ENCODE results near the gene DMAC2. TPM values are rescaled to one million over a fixed set of nuclear protein-coding genes. Genes with fewer than 3 reads are reported as not detected.
"Not testable (repeated sequence)": the region's sequence is repeated elsewhere in the genome, so short reads cannot be mapped to it uniquely, and the experiment has no call there.

DMAC2 gene
- total and polyA plus RNA-seq, 2 experiments from 2014 or later = 77.2 to 86.5 TPM

- not testable (repeated sequence) for H3K27ac ChIP-seq (ENCODE audit: low read depth); H3K79me2 ChIP-seq (replicated peaks; ENCODE audit: insufficient read depth); H3K4me3 ChIP-seq; H3K27me3 Mint-ChIP-seq (ENCODE audit: insufficient read depth, low read depth, poor library complexity); H4K20me1 ChIP-seq (replicated peaks; ENCODE audit: insufficient read depth); H3K9me2 ChIP-seq (ENCODE audit: insufficient read depth); H3K4me1 ChIP-seq (ENCODE audit: insufficient read depth); H3K27me3 ChIP-seq (ENCODE audit: insufficient read depth); H3K4me3 Mint-ChIP-seq; H3K9me3 Mint-ChIP-seq; ATAC-seq; H3K36me3 ChIP-seq (ENCODE audit: insufficient read depth); H3K27ac Mint-ChIP-seq; H2AFZ ChIP-seq; H3K4me2 ChIP-seq; H3F3A ChIP-seq (replicated peaks; ENCODE audit: low read depth); H3K4me1 Mint-ChIP-seq; DNase-seq (ENCODE audit: low spot score); H3K36me3 Mint-ChIP-seq (ENCODE audit: low read depth)
Measured at GRCh38 chr19:41408846-41409245, 30.9 kb downstream of the DMAC2 start.

- Histone ChIP-seq H3K9me2 (ENCODE audit: insufficient read depth) (no peaks in the 10 kb centered on the region), H3K79me2 (replicated peaks; ENCODE audit: insufficient read depth) (no peaks in the 10 kb centered on the region), H3K27me3 (ENCODE audit: insufficient read depth) (no peaks in the 10 kb centered on the region), H3F3A (replicated peaks; ENCODE audit: low read depth) (peaks cover 7% of the 10 kb centered on the region; the same call in 1 of the 2 replicates), H3K4me2 (no peak overlapping the region), H3K4me1 (ENCODE audit: insufficient read depth) (no peaks in the 10 kb centered on the region), H3K27ac (ENCODE audit: low read depth) (no peak overlapping the region), H3K36me3 (ENCODE audit: insufficient read depth) (no peaks in the 10 kb centered on the region), H4K20me1 (replicated peaks; ENCODE audit: insufficient read depth) (no peaks in the 10 kb centered on the region), H3K4me3 (no peak overlapping the region), H2AFZ (no peak overlapping the region)
- Mint-ChIP-seq H3K27ac (no peak overlapping the region), H3K4me1 (peaks cover 8% of the 10 kb centered on the region), H3K36me3 (ENCODE audit: low read depth) (no peaks in the 10 kb centered on the region; the same call in 2 of the 3 replicates), H3K4me3 (no peak overlapping the region), H3K9me3 (no peaks in the 10 kb centered on the region), H3K27me3 (ENCODE audit: insufficient read depth, low read depth, poor library complexity) (peaks cover 4% of the 10 kb centered on the region)
- TF ChIP-seq STAT1 (IDR thresholded peaks at IDR 0.05; ENCODE audit: unreplicated experiment) (no peak), ZNF331 (CRISPR knock-in tag; IDR thresholded peaks at IDR 0.05; ENCODE audit: low read depth) (no peak), CTCF (conservative IDR thresholded peaks at IDR 0.05; ENCODE audit: low read depth in 2 of 2) (peak; percentile 20 to 56; a peak in 2 of 4 replicates), ZNF114 (CRISPR knock-in tag; IDR thresholded peaks at IDR 0.05) (no peak), ZNF462 (CRISPR knock-in tag; IDR thresholded peaks at IDR 0.05) (no peak)
- peak; percentile 81 for ATAC-seq
- DNase-seq (ENCODE audit: low spot score) = peak; percentile 57
Measured at GRCh38 chr19:41408256-41408655, 31.5 kb downstream of the DMAC2 start.
